ENCODE results near the gene SIGLEC8.
A peak's percentile ranks its signal among the peaks of the same experiment; 100 is the strongest.
"Not testable (repeated sequence)": the region's sequence is repeated elsewhere in the genome, so short reads cannot be mapped to it uniquely, and the experiment has no call there.

Gene SIGLEC8

GRCh38 chr19:51447510-51447909 is 10.7 kb downstream of the SIGLEC8 start:
- not testable (repeated sequence) for DNase-seq (ENCODE audit: low read depth in 2 of 2)

- DNase-seq (ENCODE audit: low read depth in 2 of 2) = peak; percentile 63 to 88
Observed at GRCh38 chr19:51441410-51442390, 16.6 kb downstream of the SIGLEC8 start.

- DNase-seq (ENCODE audit: low read depth in 2 of 2) = peak; percentile 45 to 47
Observed at GRCh38 chr19:51440846-51441409, 17.3 kb downstream of the SIGLEC8 start.

- DNase-seq (ENCODE audit: low read depth in 2 of 2) = no peak
Observed at GRCh38 chr19:51440052-51440451, 18.2 kb downstream of the SIGLEC8 start.

GRCh38 chr19:51439021-51439465 is 19.2 kb downstream of the SIGLEC8 start:
- DNase-seq (ENCODE audit: low read depth in 2 of 2) = peak in 1 of 2 donors; percentile 17

- DNase-seq (ENCODE audit: low read depth in 2 of 2) = no peak
Observed at GRCh38 chr19:51434456-51434855, 23.8 kb downstream of the SIGLEC8 start.

GRCh38 chr19:51433043-51433442 is 25.2 kb downstream of the SIGLEC8 start:
- DNase-seq (ENCODE audit: low read depth in 2 of 2) = no peak

GRCh38 chr19:51431124-51431523 is 27.1 kb downstream of the SIGLEC8 start:
- DNase-seq (ENCODE audit: low read depth in 2 of 2) = no peak

- no peak for DNase-seq (ENCODE audit: low read depth in 2 of 2)
Observed at GRCh38 chr19:51430221-51430620, 28.0 kb downstream of the SIGLEC8 start.

- DNase-seq (ENCODE audit: low read depth in 2 of 2) = no peak
Observed at GRCh38 chr19:51427201-51427600, 31.1 kb downstream of the SIGLEC8 start.

- DNase-seq (ENCODE audit: low read depth in 2 of 2) = peak; percentile 85 to 91
Observed at GRCh38 chr19:51422053-51422448, 36.2 kb downstream of the SIGLEC8 start.

GRCh38 chr19:51421229-51422052 is 36.8 kb downstream of the SIGLEC8 start:
- no peak for DNase-seq (ENCODE audit: low read depth in 2 of 2)

- DNase-seq (ENCODE audit: low read depth in 2 of 2) = not testable (repeated sequence)
Observed at GRCh38 chr19:51420511-51420910, 37.7 kb downstream of the SIGLEC8 start.

- no peak for DNase-seq (ENCODE audit: low read depth in 2 of 2)
Observed at GRCh38 chr19:51418707-51419106, 39.5 kb downstream of the SIGLEC8 start.

GRCh38 chr19:51417810-51418157 is 40.5 kb downstream of the SIGLEC8 start:
- no peak for DNase-seq (ENCODE audit: low read depth in 2 of 2)

- no peak for DNase-seq (ENCODE audit: low read depth in 2 of 2)
Observed at GRCh38 chr19:51417107-51417809, 41.0 kb downstream of the SIGLEC8 start, which contains the start of gene SIGLEC10. Gene SIGLEC10 (minus strand): TSS chr19:51417642. CDS start chr19:51417581, 61 bp downstream.

- not testable (repeated sequence) for DNase-seq (ENCODE audit: low read depth in 2 of 2)
Observed at GRCh38 chr19:51416422-51416821, 41.8 kb downstream of the SIGLEC8 start.

GRCh38 chr19:51415187-51415586 is 43.1 kb downstream of the SIGLEC8 start:
- no peak for DNase-seq (ENCODE audit: low read depth in 2 of 2)

- no peak for DNase-seq (ENCODE audit: low read depth in 2 of 2)
Observed at GRCh38 chr19:51410950-51411748, 47.1 kb downstream of the SIGLEC8 start.

GRCh38 chr19:51407511-51408131 is 50.6 kb downstream of the SIGLEC8 start:
- no peak for DNase-seq (ENCODE audit: low read depth in 2 of 2)

All from stimulated activated CD4-positive, alpha-beta T cell treated with anti-CD3 and anti-CD28 coated beads, Interleukin-1b, Interleukin-23, amount 100 ng/mL, for 4 hours (primary cell).